GM12878 (cell line): ENCODE data around the gene CHN2. TPM values are rescaled to one million over a fixed set of nuclear protein-coding genes. Genes with fewer than 3 reads are reported as not detected.

Experiments
- ATAC-seq: fragments of 200-7000 bp; cut with Tn5 transposase; 3 replicates; pipeline ENCODE4 v1.9.1; 2020; ENCODE audit warnings: mild to moderate bottlenecking, moderate library complexity
- BruUV-seq: library from RNA; stranded (reverse); fragments of 400-500 nt; replicated peaks from 2 replicates; lab custom pipeline; 2021; lab: Mats Ljungman, UMichigan
- CTCF ChIA-PET: fragments of 300-600 bp; sonication (Branson Sonifier 250); formaldehyde crosslinking; extraction: SDS; loops from one replicate; lab custom pipeline; 2021; ENCODE audit warnings: inconsistent platforms; lab: Yijun Ruan, JAX
- POLR2A ChIA-PET: fragments of 350-600 bp; formaldehyde crosslinking; extraction: SDS; loops from one replicate; lab custom pipeline; 2021; ENCODE audit warnings: inconsistent platforms; lab: Charles Lee
- RAD21 ChIA-PET: fragments of 300-600 bp; sonication (Branson Sonifier 250); formaldehyde crosslinking; loops from one replicate; lab custom pipeline; 2023; ENCODE audit warnings: antibody characterized with exemption; ENCODE audit not compliant: unreplicated experiment; lab: Charles Lee
- SMC1A ChIA-PET: fragments of 300-600 bp; sonication (Branson Sonifier 250); formaldehyde crosslinking; loops from one replicate; lab custom pipeline; 2023; ENCODE audit not compliant: unreplicated experiment, uncharacterized antibody; lab: Charles Lee
- DNase-seq: peaks from one replicate; pipeline ENCODE4 v3.0.0-alpha.2; 2011; ENCODE audit warnings: low read depth, low spot score
- FAIRE-seq: peaks from 3 replicates; lab custom pipeline; 2011; peaks lifted over from hg19 to GRCh38; lab: Jason Lieb, UNC
- H2AFZ ChIP-seq: 2 replicates; pipeline ENCODE4 v1.6.0; 2011; ENCODE audit warnings: low read depth, low read length, control low read depth; ENCODE audit not compliant: control insufficient read depth
- H3K27ac ChIP-seq: 2 replicates; pipeline ENCODE4 v1.5.1; 2011; ENCODE audit warnings: control low read depth; ENCODE audit not compliant: control insufficient read depth, insufficient read depth
- H3K27me3 ChIP-seq, 2 experiments: replicated peaks in 1 of 2; 2 replicates each; pipeline versions ENCODE4 v1.6.0 to v1.6.1; 2011; ENCODE audit warnings: low read length in 1 of 2; ENCODE audit not compliant: control insufficient read depth in 2 of 2, insufficient read depth in 2 of 2
- H3K36me3 ChIP-seq, 2 experiments: 2 replicates each; pipeline ENCODE4 v1.5.1; 2011; ENCODE audit warnings: low read length in 1 of 2; ENCODE audit not compliant: control insufficient read depth in 2 of 2, insufficient read depth in 2 of 2
- H3K4me1 ChIP-seq: 2 replicates; pipeline ENCODE4 v1.6.1; 2011; ENCODE audit warnings: mild to moderate bottlenecking, low read length, moderate library complexity, mixed read lengths; ENCODE audit not compliant: control insufficient read depth, insufficient read depth
- H3K4me2 ChIP-seq: 2 replicates; pipeline ENCODE4 v1.6.0; 2011; ENCODE audit warnings: control low read depth; ENCODE audit not compliant: control insufficient read depth, insufficient read depth
- H3K4me3 ChIP-seq: fragments of 200-600 bp; sonication (generic); 2 replicates; pipeline ENCODE4 v1.5.1; 2016
- H3K79me2 ChIP-seq: 2 replicates; pipeline ENCODE4 v1.6.0; 2011; ENCODE audit warnings: low read length; ENCODE audit not compliant: control insufficient read depth, insufficient read depth
- H3K9ac ChIP-seq: 2 replicates; pipeline ENCODE4 v1.8.0; 2011; ENCODE audit warnings: low read length, control low read depth, mixed read lengths; ENCODE audit not compliant: control insufficient read depth, insufficient read depth
- H3K9me3 ChIP-seq: replicated peaks from 3 replicates; pipeline ENCODE4 v1.5.1; 2011; ENCODE audit warnings: mild to moderate bottlenecking, low read length; ENCODE audit not compliant: control insufficient read depth, insufficient read depth
- H4K20me1 ChIP-seq: 2 replicates; pipeline ENCODE4 v1.6.0; 2011; ENCODE audit not compliant: control insufficient read depth, insufficient read depth
- BACH1 ChIP-seq: fragments of 450-650 bp; IDR thresholded peaks from 2 replicates; pipeline ENCODE4 v1.6.1; 2017; ENCODE audit warnings: mild to moderate bottlenecking, borderline replicate concordance
- CREB1 ChIP-seq: IDR thresholded peaks from 2 replicates; pipeline ENCODE4 v1.6.1; 2012; ENCODE audit warnings: low read depth, mild to moderate bottlenecking, inconsistent platforms
- GATAD2B ChIP-seq: fragments of 450-650 bp; conservative IDR thresholded peaks from 2 replicates; pipeline ENCODE4 v1.6.1; 2017; ENCODE audit warnings: low read depth, mild to moderate bottlenecking, moderate library complexity
- IKZF1 ChIP-seq: fragments of 450-650 bp; conservative IDR thresholded peaks from 2 replicates; pipeline ENCODE4 v1.6.1; 2017; ENCODE audit warnings: antibody characterized with exemption, mild to moderate bottlenecking
- MEF2B ChIP-seq: fragments of 450-650 bp; IDR thresholded peaks from 2 replicates; pipeline ENCODE4 v1.6.1; 2018; ENCODE audit warnings: mild to moderate bottlenecking, moderate library complexity; ENCODE audit not compliant: partially characterized antibody, poor library complexity, severe bottlenecking
- SREBF1 ChIP-seq: IDR thresholded peaks from 2 replicates; pipeline ENCODE4 v1.6.1; 2012; ENCODE audit warnings: mild to moderate bottlenecking, low read length
- WGBS: methylation state at CpG from one replicate; pipeline ENCODE4 v1.1.6; 2016; ENCODE audit warnings: low lambda C conversion rate; ENCODE audit not compliant: insufficient replicate concordance, insufficient coverage; ENCODE audit errors: missing lambda C conversion rate; 5-methylcytosine and 5-hydroxymethylcytosine counted together
- in situ Hi-C: fragments of 300-500 bp; cut with MboI; formaldehyde crosslinking; loops from 9 replicates; pipeline ENCODE4 v1.14.3; 2018; ENCODE audit warnings: mixed read lengths
- intact Hi-C: fragments of 100-400 bp; cut with micrococcal nuclease; formaldehyde crosslinking; loops from one replicate; pipeline ENCODE4 v1.14.2; 2022; ENCODE audit not compliant: unreplicated experiment
- polyA plus RNA-seq, 11 experiments: library from polyadenylated mRNA; depleted of rRNA in 4 of 11; unstranded in 6 of 11; stranded (reverse) in 5 of 11; fragments of >200 nt; fragmentation: Nextera tagmentation in 4 of 11; fragmentation: Illumina TruSeq in 1 of 11; extraction: Ambion mirVana in 4 of 11; extraction: Trizol in 1 of 11; gene quantifications; 1 replicate in 1 of 11; 2 replicates in 10 of 11; pipeline versions ENCODE4 v1.2.1 to v1.2.3, GENCODE V29; 2011 to 2016; ENCODE audit warnings: inconsistent platforms in 2 of 11, missing spikeins in 2 of 11, low read depth in 1 of 11
- total RNA-seq, 4 experiments: library from RNA; depleted of rRNA in 3 of 4; stranded (reverse); fragments of >200 nt in 3 of 4; fragmentation: Illumina TruSeq in 1 of 4; extraction: Trizol in 1 of 4; gene quantifications; 2 replicates each; pipeline versions ENCODE4 v1.2.1 to v1.2.3, GENCODE V29; 2013 to 2021
- TF ChIP-seq, protein P1 (sequence below): fragments of 450-650 bp; IDR thresholded peaks from 2 replicates; pipeline ENCODE4 v1.6.1; 2017; ENCODE audit warnings: mild to moderate bottlenecking, moderate library complexity
- TF ChIP-seq, protein P2 (sequence below): fragments of 450-650 bp; IDR thresholded peaks from 2 replicates; pipeline ENCODE4 v1.6.1; 2014; ENCODE audit warnings: mild to moderate bottlenecking
- TF ChIP-seq, protein P3 (sequence below), 3 experiments: IDR thresholded peaks in 2 of 3; conservative IDR thresholded peaks in 1 of 3; 2 replicates each; pipeline ENCODE4 v1.5.1; 2011; ENCODE audit warnings: low read depth in 3 of 3, low read length in 3 of 3, mild to moderate bottlenecking in 3 of 3, control low read depth in 2 of 3, moderate library complexity in 2 of 3, inconsistent platforms in 1 of 3, mixed read lengths in 1 of 3; ENCODE audit not compliant: control insufficient read depth in 2 of 3, insufficient read depth in 1 of 3; ENCODE audit errors: extremely low read depth in 1 of 3
- TF ChIP-seq, protein P4 (sequence below): fragments of 450-650 bp; formaldehyde crosslinking; IDR thresholded peaks from 2 replicates; pipeline ENCODE4 v1.5.0; 2022; ENCODE audit warnings: mild to moderate bottlenecking, missing genetic modification characterization
- TF ChIP-seq, protein P5 (sequence below): IDR thresholded peaks from 2 replicates; pipeline ENCODE4 v1.6.1; 2011; ENCODE audit warnings: mild to moderate bottlenecking, low read depth, low read length, moderate library complexity; ENCODE audit not compliant: insufficient replicate concordance

CHN2 gene
- total and polyA plus RNA-seq, 10 of the 15 experiments (the other 5 are each of a cell fraction or from before 2014, with no cell fraction given) = 0.11 to 3.8 (median 0.37) TPM; not detected in 2

DNA sequence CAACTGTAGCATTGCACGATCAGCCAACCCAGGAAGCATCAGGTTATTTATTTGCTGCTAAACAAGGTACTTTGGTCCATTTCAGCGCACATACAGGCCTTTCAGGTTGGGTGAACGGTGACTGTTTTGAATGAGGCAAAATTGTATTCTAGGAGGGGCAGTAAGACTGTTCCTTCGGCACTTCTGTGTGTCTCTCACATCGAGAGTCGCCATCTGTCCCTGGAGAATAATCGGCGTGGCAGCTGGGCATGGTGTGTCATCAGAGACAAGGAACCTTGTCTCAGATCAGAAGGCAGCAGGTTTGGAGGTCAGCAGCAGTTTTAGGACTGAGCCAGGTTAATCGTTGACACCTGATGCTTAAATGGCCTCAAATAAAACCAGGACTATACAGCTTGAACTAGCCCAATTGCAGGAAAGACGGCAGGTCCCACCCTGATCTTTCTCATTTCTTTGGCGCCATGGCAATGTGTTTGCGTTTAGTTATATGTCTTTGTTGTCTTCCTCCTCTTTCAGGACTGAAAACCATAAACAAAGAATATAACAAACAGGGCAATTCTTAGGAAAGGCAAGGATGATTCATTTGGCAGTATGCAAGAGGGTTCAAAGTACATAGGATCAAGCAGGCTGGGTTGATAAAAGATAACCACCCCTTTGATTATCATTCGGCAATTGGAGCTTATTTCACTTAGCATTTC lies 277.0 kb downstream of the CHN2 start:
- ChIA-PET POLR2A (no interaction called here), CTCF (no interaction called here), SMC1A (no interaction called here), RAD21 (no interaction called here)
- no peak overlapping the region for H3K4me2 ChIP-seq
- WGBS = 17% methylated on average over 13 of the region's 13 CpGs
- H4K20me1 ChIP-seq = no peaks in the 10 kb centered on the region
- H3K27me3 ChIP-seq = no peaks in the 10 kb centered on the region; a peak in 2 of 4 replicates
- no peak overlapping the region for H3K27ac ChIP-seq
- intact Hi-C loops = no loop called here
- H2AFZ ChIP-seq = no peak overlapping the region
- no peaks in the 10 kb centered on the region for H3K79me2 ChIP-seq
- H3K9ac ChIP-seq = no peak overlapping the region
- no peaks in the 10 kb centered on the region for H3K9me3 ChIP-seq
- in situ Hi-C loops = no loop called here
- no peak for ATAC-seq
- FAIRE-seq = no peak
- BruUV-seq = no TSS peak
- no peaks in the 10 kb centered on the region for H3K36me3 ChIP-seq
- no peak for DNase-seq
- H3K4me3 ChIP-seq = no peak overlapping the region
- H3K4me1 ChIP-seq = no peaks in the 10 kb centered on the region
- TF ChIP-seq GATAD2B (no peak), CREB1 (no peak), IKZF1 (no peak), SREBF1 (no peak), MEF2B (no peak), BACH1 (no peak)
- TF ChIP-seq, protein P1, sequence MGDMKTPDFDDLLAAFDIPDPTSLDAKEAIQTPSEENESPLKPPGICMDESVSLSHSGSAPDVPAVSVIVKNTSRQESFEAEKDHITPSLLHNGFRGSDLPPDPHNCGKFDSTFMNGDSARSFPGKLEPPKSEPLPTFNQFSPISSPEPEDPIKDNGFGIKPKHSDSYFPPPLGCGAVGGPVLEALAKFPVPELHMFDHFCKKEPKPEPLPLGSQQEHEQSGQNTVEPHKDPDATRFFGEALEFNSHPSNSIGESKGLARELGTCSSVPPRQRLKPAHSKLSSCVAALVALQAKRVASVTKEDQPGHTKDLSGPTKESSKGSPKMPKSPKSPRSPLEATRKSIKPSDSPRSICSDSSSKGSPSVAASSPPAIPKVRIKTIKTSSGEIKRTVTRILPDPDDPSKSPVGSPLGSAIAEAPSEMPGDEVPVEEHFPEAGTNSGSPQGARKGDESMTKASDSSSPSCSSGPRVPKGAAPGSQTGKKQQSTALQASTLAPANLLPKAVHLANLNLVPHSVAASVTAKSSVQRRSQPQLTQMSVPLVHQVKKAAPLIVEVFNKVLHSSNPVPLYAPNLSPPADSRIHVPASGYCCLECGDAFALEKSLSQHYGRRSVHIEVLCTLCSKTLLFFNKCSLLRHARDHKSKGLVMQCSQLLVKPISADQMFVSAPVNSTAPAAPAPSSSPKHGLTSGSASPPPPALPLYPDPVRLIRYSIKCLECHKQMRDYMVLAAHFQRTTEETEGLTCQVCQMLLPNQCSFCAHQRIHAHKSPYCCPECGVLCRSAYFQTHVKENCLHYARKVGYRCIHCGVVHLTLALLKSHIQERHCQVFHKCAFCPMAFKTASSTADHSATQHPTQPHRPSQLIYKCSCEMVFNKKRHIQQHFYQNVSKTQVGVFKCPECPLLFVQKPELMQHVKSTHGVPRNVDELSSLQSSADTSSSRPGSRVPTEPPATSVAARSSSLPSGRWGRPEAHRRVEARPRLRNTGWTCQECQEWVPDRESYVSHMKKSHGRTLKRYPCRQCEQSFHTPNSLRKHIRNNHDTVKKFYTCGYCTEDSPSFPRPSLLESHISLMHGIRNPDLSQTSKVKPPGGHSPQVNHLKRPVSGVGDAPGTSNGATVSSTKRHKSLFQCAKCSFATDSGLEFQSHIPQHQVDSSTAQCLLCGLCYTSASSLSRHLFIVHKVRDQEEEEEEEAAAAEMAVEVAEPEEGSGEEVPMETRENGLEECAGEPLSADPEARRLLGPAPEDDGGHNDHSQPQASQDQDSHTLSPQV = no peak
- TF ChIP-seq, protein P2, sequence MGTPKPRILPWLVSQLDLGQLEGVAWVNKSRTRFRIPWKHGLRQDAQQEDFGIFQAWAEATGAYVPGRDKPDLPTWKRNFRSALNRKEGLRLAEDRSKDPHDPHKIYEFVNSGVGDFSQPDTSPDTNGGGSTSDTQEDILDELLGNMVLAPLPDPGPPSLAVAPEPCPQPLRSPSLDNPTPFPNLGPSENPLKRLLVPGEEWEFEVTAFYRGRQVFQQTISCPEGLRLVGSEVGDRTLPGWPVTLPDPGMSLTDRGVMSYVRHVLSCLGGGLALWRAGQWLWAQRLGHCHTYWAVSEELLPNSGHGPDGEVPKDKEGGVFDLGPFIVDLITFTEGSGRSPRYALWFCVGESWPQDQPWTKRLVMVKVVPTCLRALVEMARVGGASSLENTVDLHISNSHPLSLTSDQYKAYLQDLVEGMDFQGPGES = no peak
- TF ChIP-seq, protein P3, sequence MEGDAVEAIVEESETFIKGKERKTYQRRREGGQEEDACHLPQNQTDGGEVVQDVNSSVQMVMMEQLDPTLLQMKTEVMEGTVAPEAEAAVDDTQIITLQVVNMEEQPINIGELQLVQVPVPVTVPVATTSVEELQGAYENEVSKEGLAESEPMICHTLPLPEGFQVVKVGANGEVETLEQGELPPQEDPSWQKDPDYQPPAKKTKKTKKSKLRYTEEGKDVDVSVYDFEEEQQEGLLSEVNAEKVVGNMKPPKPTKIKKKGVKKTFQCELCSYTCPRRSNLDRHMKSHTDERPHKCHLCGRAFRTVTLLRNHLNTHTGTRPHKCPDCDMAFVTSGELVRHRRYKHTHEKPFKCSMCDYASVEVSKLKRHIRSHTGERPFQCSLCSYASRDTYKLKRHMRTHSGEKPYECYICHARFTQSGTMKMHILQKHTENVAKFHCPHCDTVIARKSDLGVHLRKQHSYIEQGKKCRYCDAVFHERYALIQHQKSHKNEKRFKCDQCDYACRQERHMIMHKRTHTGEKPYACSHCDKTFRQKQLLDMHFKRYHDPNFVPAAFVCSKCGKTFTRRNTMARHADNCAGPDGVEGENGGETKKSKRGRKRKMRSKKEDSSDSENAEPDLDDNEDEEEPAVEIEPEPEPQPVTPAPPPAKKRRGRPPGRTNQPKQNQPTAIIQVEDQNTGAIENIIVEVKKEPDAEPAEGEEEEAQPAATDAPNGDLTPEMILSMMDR (IDR thresholded peaks at IDR 0.05 in 2 of 3, conservative IDR thresholded peaks at IDR 0.05 in 1 of 3; ENCODE audit: control insufficient read depth in 2 of 3, extremely low read depth in 1 of 3, insufficient read depth in 1 of 3, low read depth in 3 of 3, low read length in 3 of 3) = no peak
- TF ChIP-seq, protein P4, sequence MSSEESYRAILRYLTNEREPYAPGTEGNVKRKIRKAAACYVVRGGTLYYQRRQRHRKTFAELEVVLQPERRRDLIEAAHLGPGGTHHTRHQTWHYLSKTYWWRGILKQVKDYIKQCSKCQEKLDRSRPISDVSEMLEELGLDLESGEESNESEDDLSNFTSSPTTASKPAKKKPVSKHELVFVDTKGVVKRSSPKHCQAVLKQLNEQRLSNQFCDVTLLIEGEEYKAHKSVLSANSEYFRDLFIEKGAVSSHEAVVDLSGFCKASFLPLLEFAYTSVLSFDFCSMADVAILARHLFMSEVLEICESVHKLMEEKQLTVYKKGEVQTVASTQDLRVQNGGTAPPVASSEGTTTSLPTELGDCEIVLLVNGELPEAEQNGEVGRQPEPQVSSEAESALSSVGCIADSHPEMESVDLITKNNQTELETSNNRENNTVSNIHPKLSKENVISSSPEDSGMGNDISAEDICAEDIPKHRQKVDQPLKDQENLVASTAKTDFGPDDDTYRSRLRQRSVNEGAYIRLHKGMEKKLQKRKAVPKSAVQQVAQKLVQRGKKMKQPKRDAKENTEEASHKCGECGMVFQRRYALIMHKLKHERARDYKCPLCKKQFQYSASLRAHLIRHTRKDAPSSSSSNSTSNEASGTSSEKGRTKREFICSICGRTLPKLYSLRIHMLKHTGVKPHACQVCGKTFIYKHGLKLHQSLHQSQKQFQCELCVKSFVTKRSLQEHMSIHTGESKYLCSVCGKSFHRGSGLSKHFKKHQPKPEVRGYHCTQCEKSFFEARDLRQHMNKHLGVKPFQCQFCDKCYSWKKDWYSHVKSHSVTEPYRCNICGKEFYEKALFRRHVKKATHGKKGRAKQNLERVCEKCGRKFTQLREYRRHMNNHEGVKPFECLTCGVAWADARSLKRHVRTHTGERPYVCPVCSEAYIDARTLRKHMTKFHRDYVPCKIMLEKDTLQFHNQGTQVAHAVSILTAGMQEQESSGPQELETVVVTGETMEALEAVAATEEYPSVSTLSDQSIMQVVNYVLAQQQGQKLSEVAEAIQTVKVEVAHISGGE (CRISPR knock-in tag) = no peak
- TF ChIP-seq, protein P5, sequence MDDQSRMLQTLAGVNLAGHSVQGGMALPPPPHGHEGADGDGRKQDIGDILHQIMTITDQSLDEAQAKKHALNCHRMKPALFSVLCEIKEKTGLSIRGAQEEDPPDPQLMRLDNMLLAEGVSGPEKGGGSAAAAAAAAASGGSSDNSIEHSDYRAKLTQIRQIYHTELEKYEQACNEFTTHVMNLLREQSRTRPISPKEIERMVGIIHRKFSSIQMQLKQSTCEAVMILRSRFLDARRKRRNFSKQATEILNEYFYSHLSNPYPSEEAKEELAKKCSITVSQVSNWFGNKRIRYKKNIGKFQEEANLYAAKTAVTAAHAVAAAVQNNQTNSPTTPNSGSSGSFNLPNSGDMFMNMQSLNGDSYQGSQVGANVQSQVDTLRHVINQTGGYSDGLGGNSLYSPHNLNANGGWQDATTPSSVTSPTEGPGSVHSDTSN = no peak
